NK-92 treated with Interleukin-12 subunit alpha and Interleukin-12 subunit beta, amount 100 ng/mL, for 24 hours (cell line): ENCODE results near the gene UBFD1.
A peak's percentile ranks its signal among the peaks of the same experiment; 100 is the strongest.
"Not testable (repeated sequence)": the region's sequence is repeated elsewhere in the genome, so short reads cannot be mapped to it uniquely, and the experiment has no call there.

Experiments used
- DNase-seq: peaks from one replicate; lab custom pipeline; 2025; lab: John Stamatoyannopoulos, UW

Gene UBFD1

GRCh38 chr16:23556881-23557778 lies at the start of gene UBFD1, which contains the start of gene EARS2:
Gene UBFD1, plus strand, starts transcription at chr16:23557727. Its CDS starts 16 bp downstream, at chr16:23557743.
Gene EARS2, minus strand, starts transcription at chr16:23557350. Its CDS starts 7 bp downstream, at chr16:23557343.
- DNase-seq = peak; percentile 99

- DNase-seq = no peak
Observed at GRCh38 chr16:23508589-23509440, 48.7 kb upstream of the UBFD1 start.

- no peak for DNase-seq
Observed at GRCh38 chr16:23509441-23509754, 48.1 kb upstream of the UBFD1 start.

GRCh38 chr16:23509782-23510163 lies 47.8 kb upstream of the UBFD1 start:
- no peak for DNase-seq

- DNase-seq = peak; percentile 63
Observed at GRCh38 chr16:23510164-23510914, 47.2 kb upstream of the UBFD1 start, which contains the start of gene GGA2. Gene GGA2, minus strand, starts transcription at chr16:23510494. Its CDS starts 83 bp downstream, at chr16:23510411.

- DNase-seq = not testable (repeated sequence)
Observed at GRCh38 chr16:23510915-23511270, 46.6 kb upstream of the UBFD1 start.

- DNase-seq = no peak
Observed at GRCh38 chr16:23511731-23512130, 45.8 kb upstream of the UBFD1 start.

GRCh38 chr16:23512168-23512695 lies 45.3 kb upstream of the UBFD1 start:
- no peak for DNase-seq

- DNase-seq = no peak
Observed at GRCh38 chr16:23514381-23515152, 43.0 kb upstream of the UBFD1 start.

- DNase-seq = no peak
Observed at GRCh38 chr16:23515881-23516280, 41.6 kb upstream of the UBFD1 start.

GRCh38 chr16:23516366-23517137 lies 41.0 kb upstream of the UBFD1 start:
- DNase-seq = no peak

- DNase-seq = no peak
Observed at GRCh38 chr16:23518435-23518891, 39.1 kb upstream of the UBFD1 start.

GRCh38 chr16:23519282-23519681 lies 38.2 kb upstream of the UBFD1 start:
- no peak for DNase-seq

GRCh38 chr16:23520500-23520899 lies 37.0 kb upstream of the UBFD1 start:
- DNase-seq = no peak

- no peak for DNase-seq
Observed at GRCh38 chr16:23521037-23521743, 36.3 kb upstream of the UBFD1 start.

- DNase-seq = no peak
Observed at GRCh38 chr16:23521965-23522364, 35.6 kb upstream of the UBFD1 start.

GRCh38 chr16:23523321-23523720 lies 34.2 kb upstream of the UBFD1 start:
- DNase-seq = no peak

GRCh38 chr16:23523876-23524385 lies 33.6 kb upstream of the UBFD1 start:
- DNase-seq = no peak

GRCh38 chr16:23524886-23525285 lies 32.6 kb upstream of the UBFD1 start:
- no peak for DNase-seq
